Colonic mucosa (tissue), 4 donors: ENCODE data around the gene CFHR4. TPM values are rescaled to one million over a fixed set of nuclear protein-coding genes. Genes with fewer than 3 reads are reported as not detected.
"Not testable (repeated sequence)": the region's sequence is repeated elsewhere in the genome, so short reads cannot be mapped to it uniquely, and the experiment has no call there.

ENCODE experiments used
- DNase-seq: peaks from one replicate; pipeline ENCODE4 v3.0.0-alpha.2; 2020
- H3K27ac ChIP-seq: fragments of 200-600 bp; one replicate; pipeline ENCODE4 v1.8.0; 2021
- H3K27me3 ChIP-seq: fragments of 200-600 bp; one replicate; pipeline ENCODE4 v1.8.0; 2021
- H3K36me3 ChIP-seq: fragments of 200-600 bp; one replicate; pipeline ENCODE4 v1.8.0; 2021
- H3K4me1 ChIP-seq: fragments of 200-600 bp; one replicate; pipeline ENCODE4 v1.8.0; 2021; ENCODE audit warnings: mild to moderate bottlenecking
- H3K4me3 ChIP-seq: fragments of 200-600 bp; one replicate; pipeline ENCODE4 v1.8.0; 2021
- H3K9ac ChIP-seq, 2 donors: one replicate each; pipeline ENCODE4 v1.7.0; 2013; ENCODE audit warnings: control low read depth in 2 of 2, low read depth in 2 of 2, low read length in 2 of 2
- H3K9me3 ChIP-seq: fragments of 200-600 bp; one replicate; pipeline ENCODE4 v1.8.0; 2021
- intact Hi-C: fragments of 100-400 bp; cut with DNase I; formaldehyde crosslinking; loops from one replicate; pipeline ENCODE4 v1.14.1; 2022
- total RNA-seq, 2 donors: library from RNA; stranded (reverse); fragmentation: NEBNext Ultra II Directional in 1 of 2; extraction: Animal tissue kit (Norgen Biotek cat#: 25700) in 1 of 2; gene quantifications; one replicate each; pipeline ENCODE4 v1.2.1, GENCODE V29; 2021
- TF ChIP-seq, protein P1 (sequence below): fragments of 200-600 bp; IDR thresholded peaks from one replicate; pipeline ENCODE4 v1.8.0; 2022; ENCODE audit warnings: antibody characterized with exemption, mild to moderate bottlenecking
- donor health status: healthy.
- donor health status: DM: no; HTN: no; CAD: no.
- donor health status: DM: no; HTN: no; CAD: no.

The CFHR4 gene
- total RNA-seq, 2 donors from 2014 or later = not detected

DNA sequence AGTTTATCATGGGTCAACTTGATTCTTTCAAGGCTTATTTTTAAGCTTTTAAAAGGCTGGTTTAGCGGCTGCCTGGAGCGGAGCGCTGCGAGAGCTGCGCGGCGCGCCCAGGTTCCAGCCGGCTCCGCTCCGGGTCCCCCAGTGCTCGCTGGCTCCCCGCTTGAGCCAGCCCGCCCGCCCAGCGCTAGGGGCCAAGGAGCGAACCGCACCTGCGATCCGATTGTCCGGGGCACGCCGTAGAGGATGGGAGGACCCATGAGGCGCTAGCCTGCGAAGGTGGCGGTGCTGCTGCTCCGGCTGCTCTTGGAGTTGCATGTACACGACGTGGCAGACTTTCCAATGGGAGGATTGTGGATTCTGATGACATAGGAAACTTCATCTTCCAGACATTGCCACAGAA, 9.9 kb upstream of the CFHR4 start:
- Histone ChIP-seq H3K9ac (no peak overlapping the region), H3K4me1 (no peaks in the 10 kb centered on the region), H3K27me3 (no peaks in the 10 kb centered on the region), H3K4me3 (no peak overlapping the region), H3K27ac (no peak overlapping the region), H3K36me3 (no peaks in the 10 kb centered on the region), H3K9me3 (no peaks in the 10 kb centered on the region)
- TF ChIP-seq, protein P1, sequence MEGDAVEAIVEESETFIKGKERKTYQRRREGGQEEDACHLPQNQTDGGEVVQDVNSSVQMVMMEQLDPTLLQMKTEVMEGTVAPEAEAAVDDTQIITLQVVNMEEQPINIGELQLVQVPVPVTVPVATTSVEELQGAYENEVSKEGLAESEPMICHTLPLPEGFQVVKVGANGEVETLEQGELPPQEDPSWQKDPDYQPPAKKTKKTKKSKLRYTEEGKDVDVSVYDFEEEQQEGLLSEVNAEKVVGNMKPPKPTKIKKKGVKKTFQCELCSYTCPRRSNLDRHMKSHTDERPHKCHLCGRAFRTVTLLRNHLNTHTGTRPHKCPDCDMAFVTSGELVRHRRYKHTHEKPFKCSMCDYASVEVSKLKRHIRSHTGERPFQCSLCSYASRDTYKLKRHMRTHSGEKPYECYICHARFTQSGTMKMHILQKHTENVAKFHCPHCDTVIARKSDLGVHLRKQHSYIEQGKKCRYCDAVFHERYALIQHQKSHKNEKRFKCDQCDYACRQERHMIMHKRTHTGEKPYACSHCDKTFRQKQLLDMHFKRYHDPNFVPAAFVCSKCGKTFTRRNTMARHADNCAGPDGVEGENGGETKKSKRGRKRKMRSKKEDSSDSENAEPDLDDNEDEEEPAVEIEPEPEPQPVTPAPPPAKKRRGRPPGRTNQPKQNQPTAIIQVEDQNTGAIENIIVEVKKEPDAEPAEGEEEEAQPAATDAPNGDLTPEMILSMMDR = no peak
- no peak for DNase-seq
- intact Hi-C loops = no loop called here

DNA sequence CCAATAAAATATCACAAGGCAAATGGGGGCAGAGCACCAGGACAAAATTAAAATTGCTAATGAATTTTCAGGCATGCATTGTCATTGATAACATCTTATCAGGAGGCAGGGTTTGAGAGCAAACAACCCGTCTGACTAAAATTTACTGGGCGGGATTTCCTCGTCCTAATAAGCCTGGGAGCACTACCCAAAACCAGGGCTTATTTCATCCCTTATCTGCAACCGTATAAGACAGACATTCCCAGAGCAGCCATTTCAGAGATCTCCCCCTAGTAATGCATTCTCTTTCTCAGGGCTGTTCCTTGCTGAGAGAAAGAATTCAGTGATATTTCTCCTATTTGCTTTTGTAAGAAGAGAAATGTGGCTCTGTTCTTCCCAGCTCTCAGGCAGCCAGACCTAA, 1.3 kb upstream of the CFHR4 start:
- H3K9me3 ChIP-seq, H3K4me3 ChIP-seq, DNase-seq, intact Hi-C loops, H3K27ac ChIP-seq, H3K27me3 ChIP-seq, H3K4me1 ChIP-seq, H3K9ac ChIP-seq, H3K36me3 ChIP-seq: not testable (repeated sequence)

DNA sequence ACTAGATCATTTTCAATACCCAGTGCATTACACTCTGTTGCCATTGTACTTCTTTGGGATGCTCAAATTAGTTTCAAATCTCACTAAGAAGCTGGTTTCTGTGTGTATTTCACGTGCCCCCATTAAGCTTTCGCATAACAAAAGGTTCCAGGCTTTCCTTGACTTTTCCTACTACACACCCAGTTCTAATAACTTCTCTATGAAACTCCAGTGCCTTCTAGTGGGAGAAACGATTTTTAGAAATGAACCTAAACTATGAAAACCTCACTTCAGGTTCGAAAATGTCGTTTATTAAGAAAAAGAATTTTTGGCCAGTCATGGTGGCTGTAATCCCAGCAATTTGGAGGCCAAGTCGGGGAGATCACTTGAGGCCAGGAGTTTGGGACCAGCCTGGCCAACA, 2.8 kb downstream of the CFHR4 start:
- no peak for DNase-seq
- TF ChIP-seq, protein P1 = no peak
- Histone ChIP-seq H3K27me3 (no peaks in the 10 kb centered on the region), H3K4me1 (no peaks in the 10 kb centered on the region), H3K4me3 (no peak overlapping the region), H3K36me3 (no peaks in the 10 kb centered on the region), H3K27ac (no peak overlapping the region), H3K9ac (no peak overlapping the region), H3K9me3 (no peaks in the 10 kb centered on the region)
- intact Hi-C loops = no loop called here

DNA sequence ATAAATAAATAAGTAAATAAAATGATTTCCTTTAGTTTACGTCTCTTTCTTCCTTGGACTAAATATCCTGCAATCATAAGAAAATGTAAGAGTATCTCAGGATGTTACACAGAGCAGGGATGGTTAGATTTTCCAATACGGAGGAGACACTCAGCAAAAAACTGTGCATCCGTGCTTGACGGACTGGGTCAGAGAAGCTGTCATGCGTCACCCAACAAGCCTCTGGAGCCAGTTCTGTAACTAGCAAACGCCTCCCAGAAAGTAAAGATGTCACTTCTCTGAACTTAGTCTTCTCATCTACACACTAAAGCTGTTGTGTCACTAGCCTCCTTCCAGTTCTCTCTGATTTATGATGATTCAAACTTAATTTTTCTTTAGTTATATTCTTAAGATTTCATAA, 3.4 kb downstream of the CFHR4 start:
- intact Hi-C loops = no loop called here
- Histone ChIP-seq H3K4me3 (no peak overlapping the region), H3K27ac (no peak overlapping the region), H3K4me1 (no peaks in the 10 kb centered on the region), H3K9me3 (no peaks in the 10 kb centered on the region), H3K36me3 (no peaks in the 10 kb centered on the region), H3K27me3 (no peaks in the 10 kb centered on the region), H3K9ac (no peak overlapping the region)
- no peak for DNase-seq
- TF ChIP-seq, protein P1 = no peak

DNA sequence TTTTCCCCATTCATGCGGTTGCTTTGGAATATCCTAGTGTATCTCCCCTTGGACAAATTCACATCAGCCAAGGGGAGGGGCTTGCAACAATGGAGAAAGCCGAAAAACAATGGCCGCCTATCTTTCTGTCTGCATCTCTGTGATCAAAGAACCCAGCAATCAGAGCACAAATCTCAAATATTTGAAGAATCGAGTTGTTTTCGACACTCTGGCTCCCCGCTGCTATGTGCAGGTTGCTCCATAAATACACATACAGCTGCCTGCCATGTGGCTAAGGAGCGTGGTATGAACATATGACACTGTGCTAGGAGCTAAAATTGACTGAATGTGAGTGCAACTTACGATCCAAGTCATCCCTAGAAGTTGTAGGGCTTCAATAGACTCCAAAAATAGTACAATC, 8.5 kb downstream of the CFHR4 start:
- intact Hi-C loops = no loop called here
- DNase-seq = no peak
- no peaks in the 10 kb centered on the region for H3K36me3 ChIP-seq
- H3K9ac ChIP-seq = no peak overlapping the region
- no peaks in the 10 kb centered on the region for H3K4me1 ChIP-seq
- H3K4me3 ChIP-seq = no peak overlapping the region
- no peaks in the 10 kb centered on the region for H3K27me3 ChIP-seq
- no peaks in the 10 kb centered on the region for H3K9me3 ChIP-seq
- H3K27ac ChIP-seq = no peak overlapping the region
- TF ChIP-seq, protein P1 = no peak

DNA sequence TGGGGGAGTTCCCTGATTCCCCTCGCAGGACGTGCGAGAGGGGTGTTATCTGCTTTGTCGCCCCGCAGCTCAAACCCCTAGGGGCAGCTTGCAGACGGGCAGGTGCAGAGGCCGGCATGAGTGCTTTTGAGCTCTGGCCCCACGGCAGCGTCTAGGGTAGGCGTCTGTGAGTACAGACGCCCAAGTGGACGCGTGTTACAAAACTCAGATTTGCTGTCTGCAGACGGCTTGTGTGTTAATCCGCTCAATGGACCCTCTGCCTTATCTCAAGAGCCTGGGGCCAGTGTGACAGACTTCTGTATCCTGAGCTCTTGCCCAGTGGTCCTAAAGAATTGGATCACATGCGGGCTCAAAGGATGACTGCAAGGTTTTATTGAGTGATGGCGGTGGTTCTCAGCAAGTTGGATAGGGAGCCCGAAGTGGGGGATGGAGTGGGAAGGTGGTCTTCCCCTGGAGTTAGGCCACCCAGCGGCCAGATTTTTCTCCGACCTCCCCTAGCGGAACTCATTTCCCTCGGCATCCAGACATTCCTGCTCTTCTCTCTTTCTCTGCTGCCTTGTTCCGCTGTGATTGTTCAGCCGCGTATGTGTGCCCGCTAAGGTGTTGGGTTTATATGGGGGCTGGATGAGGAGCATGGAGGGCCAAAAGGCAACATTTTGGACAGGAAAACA, 9.4 kb downstream of the CFHR4 start:
- no peaks in the 10 kb centered on the region for H3K27me3 ChIP-seq
- H3K36me3 ChIP-seq = no peaks in the 10 kb centered on the region
- TF ChIP-seq, protein P1 = no peak
- H3K27ac ChIP-seq = no peak overlapping the region
- H3K9me3 ChIP-seq = no peaks in the 10 kb centered on the region
- no peak overlapping the region for H3K4me3 ChIP-seq
- H3K9ac ChIP-seq = no peak overlapping the region
- DNase-seq = no peak
- intact Hi-C loops = no loop called here
- H3K4me1 ChIP-seq = no peaks in the 10 kb centered on the region
